Mucosa of rectum (tissue), 2 donors: ENCODE results near the gene KCTD17.
A peak's percentile ranks its signal among the peaks of the same experiment; 100 is the strongest.

Source experiments
- H3K27ac ChIP-seq, 2 donors: one replicate each; pipeline ENCODE4 v1.7.0; 2013; ENCODE audit warnings: inconsistent platforms in 2 of 2, low read depth in 2 of 2, low read length in 2 of 2
- H3K27me3 ChIP-seq, 2 donors: one replicate each; pipeline ENCODE4 v1.7.0; 2013; ENCODE audit warnings: low read length in 2 of 2; ENCODE audit not compliant: control insufficient read depth in 2 of 2, insufficient read depth in 2 of 2
- H3K36me3 ChIP-seq, 2 donors: one replicate each; pipeline ENCODE4 v1.7.0; 2013; ENCODE audit warnings: low read length in 2 of 2; ENCODE audit not compliant: control insufficient read depth in 2 of 2, insufficient read depth in 2 of 2
- H3K4me1 ChIP-seq, 2 donors: one replicate each; pipeline ENCODE4 v1.7.0; 2013; ENCODE audit warnings: low read length in 2 of 2, mild to moderate bottlenecking in 1 of 2; ENCODE audit not compliant: control insufficient read depth in 2 of 2, insufficient read depth in 2 of 2
- H3K4me3 ChIP-seq, 2 donors: one replicate each; pipeline ENCODE4 v1.7.0; 2013; ENCODE audit warnings: low read length in 2 of 2
- H3K9ac ChIP-seq, 2 donors: one replicate each; pipeline ENCODE4 v1.7.0; 2013; ENCODE audit warnings: low read length in 2 of 2, low read depth in 1 of 2, mild to moderate bottlenecking in 1 of 2
- H3K9me3 ChIP-seq, 2 donors: one replicate each; pipeline ENCODE4 v1.7.0; 2013; ENCODE audit warnings: low read length in 2 of 2; ENCODE audit not compliant: control insufficient read depth in 2 of 2
- donor health status: healthy.
- donor health status: Normal muscosa, but diverticular disease.

Gene KCTD17

DNA sequence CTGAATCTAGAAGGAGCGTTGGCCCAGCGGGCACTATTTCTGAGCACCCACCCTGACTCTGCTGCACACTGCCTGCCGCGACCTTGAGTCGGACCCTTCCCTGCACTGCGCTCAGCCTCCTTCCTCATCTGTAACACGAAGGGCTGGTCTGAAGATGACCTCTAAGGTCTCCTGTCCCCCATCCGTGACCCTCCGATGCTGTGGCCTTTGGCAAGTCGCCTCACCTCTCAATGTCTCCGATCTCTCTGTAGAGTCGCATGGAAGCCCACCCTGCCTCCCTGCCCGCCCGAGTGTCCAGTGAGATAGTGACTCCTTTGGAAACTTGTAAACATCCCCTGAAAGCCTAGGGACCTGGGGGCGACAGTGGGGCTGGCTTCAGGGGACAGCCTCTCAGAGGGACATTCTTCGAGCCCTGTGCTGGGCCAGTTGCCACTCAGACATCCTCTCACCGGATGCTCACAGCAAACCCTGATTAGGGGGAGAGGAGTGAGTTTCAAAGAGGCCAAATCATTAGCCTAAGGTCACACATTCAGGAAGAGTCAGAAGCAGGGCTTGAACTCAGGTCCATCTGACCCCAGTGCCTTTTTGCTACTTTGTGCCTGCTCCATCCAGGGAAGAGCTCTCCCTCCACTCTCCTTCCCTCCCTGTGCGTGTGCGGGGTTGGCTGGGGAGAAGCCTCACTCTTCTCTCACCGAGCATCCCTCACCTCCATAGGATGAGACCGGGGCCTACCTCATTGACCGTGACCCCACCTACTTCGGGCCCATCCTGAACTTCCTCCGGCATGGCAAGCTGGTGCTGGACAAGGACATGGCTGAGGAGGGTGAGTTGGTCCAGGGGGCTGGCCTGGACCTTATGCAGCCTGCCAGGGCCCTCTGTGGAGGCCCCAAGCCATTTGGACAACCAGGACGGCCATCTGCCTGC, 1.1 kb downstream of the KCTD17 start:
- Histone ChIP-seq H3K4me1 (peaks cover 26 to 29% of the 10 kb centered on the region in 2 donors), H3K27ac (no peak overlapping the region), H3K9ac (peak overlapping the region; percentile 17 to 46), H3K4me3 (peak overlapping the region; percentile 64), H3K27me3 (no peaks in the 10 kb centered on the region), H3K9me3 (no peaks in the 10 kb centered on the region), H3K36me3 (peaks cover 11 to 14% of the 10 kb centered on the region in 2 donors)

DNA sequence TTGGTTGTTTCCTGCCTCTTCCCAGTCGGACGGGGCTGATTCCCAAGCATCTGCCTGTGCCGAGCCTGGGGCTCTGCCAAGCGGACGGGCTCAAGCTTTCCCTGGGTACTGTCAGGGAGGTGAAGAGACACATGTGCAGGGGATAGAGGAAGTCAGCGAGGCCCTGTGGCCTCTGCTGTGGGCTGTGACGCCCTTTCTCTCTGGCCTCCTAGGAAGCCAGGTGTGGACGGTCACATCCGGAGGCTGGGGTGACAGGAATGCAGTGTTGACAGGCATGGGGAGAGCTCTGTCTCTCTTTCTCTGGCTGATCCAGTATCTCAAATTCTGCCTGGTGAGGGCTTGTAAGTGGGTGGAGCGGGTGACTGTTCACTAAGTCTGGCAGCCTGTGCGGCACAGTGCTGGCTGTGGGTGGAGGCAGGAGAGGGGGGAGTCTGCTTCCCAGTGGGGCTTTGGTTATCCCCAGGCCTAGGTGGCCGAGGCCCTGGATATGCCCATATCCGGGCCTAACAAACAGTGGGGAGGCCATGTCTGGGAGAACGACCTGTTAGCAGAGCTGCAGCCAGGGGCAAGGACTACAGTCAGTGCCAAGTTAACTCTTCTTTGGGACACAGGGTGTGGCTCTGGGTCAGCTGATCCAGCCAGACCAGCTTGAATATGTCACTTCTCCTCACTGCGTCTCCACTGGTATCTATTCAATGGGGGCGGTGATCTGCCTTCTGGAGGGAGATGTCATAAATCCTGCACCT, 1.9 kb downstream of the KCTD17 start:
- Histone ChIP-seq H3K9ac (peak overlapping the region; percentile 6 to 17), H3K27ac (peak overlapping the region in 1 of 2 donors; percentile 54), H3K4me1 (peaks cover 28 to 29% of the 10 kb centered on the region in 2 donors), H3K36me3 (peaks cover 13 to 22% of the 10 kb centered on the region in 2 donors), H3K27me3 (no peaks in the 10 kb centered on the region), H3K4me3 (no peak overlapping the region), H3K9me3 (no peaks in the 10 kb centered on the region)

DNA sequence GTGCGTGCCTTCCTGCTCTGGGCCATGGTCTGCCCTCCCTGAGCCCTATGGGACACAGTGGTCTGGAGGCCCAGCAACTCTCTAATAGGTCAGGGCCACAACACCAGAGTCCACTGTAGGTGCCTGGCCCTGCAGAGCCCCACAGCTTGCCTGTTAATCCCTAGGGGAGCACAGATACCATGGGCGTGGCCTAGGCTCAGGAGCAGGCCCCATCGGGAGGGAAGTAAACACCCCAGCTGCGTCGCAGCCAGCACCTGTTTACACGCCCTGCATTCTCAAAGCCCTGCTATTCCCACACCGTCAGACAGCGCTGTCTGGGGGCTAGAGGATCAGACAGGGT, 2.5 kb downstream of the KCTD17 start:
- Histone ChIP-seq H3K4me3 (no peak overlapping the region), H3K36me3 (peaks cover 13 to 25% of the 10 kb centered on the region in 2 donors), H3K27ac (peak overlapping the region in 1 of 2 donors; percentile 54), H3K9ac (peak overlapping the region in 1 of 2 donors; percentile 6), H3K27me3 (no peaks in the 10 kb centered on the region), H3K4me1 (peaks cover 28 to 29% of the 10 kb centered on the region in 2 donors), H3K9me3 (no peaks in the 10 kb centered on the region)

DNA sequence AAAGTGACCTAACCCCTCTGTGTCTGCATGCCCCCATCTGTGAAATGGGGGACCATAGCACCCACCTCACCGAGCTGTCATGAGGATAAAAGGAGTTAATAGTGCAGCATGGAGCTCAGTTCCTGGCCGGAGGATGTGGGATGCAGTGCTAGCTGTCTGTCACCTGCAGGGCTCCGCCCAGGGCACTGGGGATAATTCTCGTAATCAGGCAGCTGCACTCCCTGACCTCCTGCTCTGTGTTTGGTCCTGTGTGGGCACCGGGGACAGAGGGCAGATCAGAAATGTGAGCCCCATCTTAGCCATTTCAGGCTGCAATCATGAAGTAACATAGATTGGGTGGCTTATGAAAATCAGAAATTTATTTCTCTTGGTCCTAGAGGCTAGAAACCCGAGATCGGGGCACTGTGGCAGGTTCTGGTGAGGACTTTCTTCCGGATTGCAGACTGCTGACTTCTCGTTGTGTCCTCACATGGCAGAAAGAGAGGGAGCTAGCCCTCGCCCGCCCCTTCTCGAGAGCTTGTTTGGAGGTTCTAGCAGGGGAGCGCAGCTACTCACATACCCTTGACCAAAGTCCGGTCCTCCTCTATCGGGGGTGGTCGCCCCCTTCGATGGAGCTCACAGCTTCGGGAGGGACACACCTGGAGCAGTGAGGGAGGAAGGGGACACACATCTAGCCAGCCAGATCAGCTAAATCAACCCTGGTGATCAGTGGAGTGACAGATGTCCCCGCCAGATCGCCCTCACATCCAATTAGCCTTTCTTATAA, 3.2 kb downstream of the KCTD17 start:
- H3K27ac ChIP-seq: no peak overlapping the region
- H3K4me1 ChIP-seq: peaks cover 28 to 29% of the 10 kb centered on the region in 2 donors
- H3K4me3 ChIP-seq: no peak overlapping the region
- H3K27me3 ChIP-seq: no peaks in the 10 kb centered on the region
- H3K9ac ChIP-seq: no peak overlapping the region
- peaks cover 19 to 28% of the 10 kb centered on the region in 2 donors for H3K36me3 ChIP-seq
- no peaks in the 10 kb centered on the region for H3K9me3 ChIP-seq

DNA sequence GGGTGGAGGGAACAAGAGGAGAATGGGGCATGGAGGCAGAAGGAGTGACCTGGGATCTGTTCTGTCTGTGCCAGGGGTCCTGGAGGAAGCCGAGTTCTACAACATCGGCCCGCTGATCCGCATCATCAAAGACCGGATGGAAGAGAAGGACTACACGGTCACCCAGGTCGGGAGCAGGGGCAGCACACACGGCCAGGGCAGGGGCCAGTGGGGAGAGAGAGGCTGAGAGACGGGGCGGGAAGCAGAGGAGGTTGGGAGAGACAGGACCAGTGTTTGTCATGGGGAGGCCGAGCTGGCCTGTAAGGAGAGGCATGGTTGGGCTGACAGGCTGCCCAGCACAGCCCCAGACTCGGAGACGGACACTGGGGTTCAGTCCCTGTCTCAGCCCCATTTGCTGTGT, 4.7 kb downstream of the KCTD17 start:
- Histone ChIP-seq H3K36me3 (peaks cover 19 to 28% of the 10 kb centered on the region in 2 donors), H3K27me3 (no peaks in the 10 kb centered on the region), H3K9ac (no peak overlapping the region), H3K4me1 (peaks cover 21 to 23% of the 10 kb centered on the region in 2 donors), H3K27ac (no peak overlapping the region), H3K9me3 (no peaks in the 10 kb centered on the region), H3K4me3 (no peak overlapping the region)

DNA sequence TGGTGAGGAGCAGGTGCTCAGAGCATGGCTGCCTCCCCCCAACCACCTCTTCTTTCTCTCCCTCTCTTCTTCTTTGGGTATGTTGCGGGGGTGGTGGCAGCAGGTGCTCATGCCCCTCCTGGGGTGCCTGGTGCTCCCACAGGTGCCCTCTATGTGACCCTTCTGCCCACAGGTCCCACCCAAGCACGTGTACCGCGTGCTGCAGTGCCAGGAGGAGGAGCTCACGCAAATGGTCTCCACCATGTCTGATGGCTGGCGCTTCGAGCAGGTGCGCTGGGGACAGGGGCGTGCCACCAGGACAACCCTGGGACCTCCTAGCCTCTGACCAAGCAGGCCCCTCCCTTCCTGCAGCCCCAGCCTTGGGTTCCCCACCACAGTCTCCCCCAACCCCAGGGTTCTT, 5.7 kb downstream of the KCTD17 start:
- H3K27me3 ChIP-seq: no peaks in the 10 kb centered on the region
- H3K36me3 ChIP-seq: peaks cover 19 to 30% of the 10 kb centered on the region in 2 donors
- H3K4me1 ChIP-seq: peaks cover 15 to 21% of the 10 kb centered on the region in 2 donors

DNA sequence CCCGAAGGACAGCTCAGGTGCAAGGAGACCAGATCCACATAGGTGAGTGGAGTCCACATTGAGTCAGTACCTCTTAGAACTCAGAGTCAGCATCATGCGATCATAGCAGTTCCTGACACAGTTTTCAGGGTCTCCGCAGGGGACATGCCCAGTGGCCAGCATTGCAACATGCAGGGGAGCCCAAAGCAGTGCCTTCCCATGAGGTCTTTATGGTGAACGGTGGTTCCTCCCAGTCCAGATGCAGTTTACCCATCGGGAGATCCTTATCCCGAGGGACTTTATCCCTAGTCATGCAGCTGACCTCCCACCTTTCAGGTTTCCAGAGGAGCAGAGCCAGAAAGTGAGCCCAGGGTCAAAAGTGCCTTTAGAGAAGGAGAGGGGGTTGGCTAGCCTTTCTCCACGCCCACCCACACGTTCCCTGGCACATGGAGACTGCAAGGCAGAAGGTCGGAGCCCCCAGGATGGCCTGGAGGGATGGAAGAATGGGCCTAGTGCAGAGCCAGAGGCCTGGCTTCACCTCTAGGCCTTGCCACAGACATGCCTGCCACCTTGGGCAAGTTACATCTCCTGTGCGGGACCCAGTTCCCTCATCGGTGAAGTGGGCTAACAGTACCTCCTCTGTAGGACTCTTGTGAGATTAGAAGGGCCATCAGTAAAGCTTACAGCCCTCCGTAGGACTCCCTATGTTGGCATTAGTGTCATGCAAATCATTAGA, 6.4 kb downstream of the KCTD17 start:
- peaks cover 19 to 30% of the 10 kb centered on the region in 2 donors for H3K36me3 ChIP-seq
- H3K27me3 ChIP-seq: no peaks in the 10 kb centered on the region
- no peak overlapping the region for H3K27ac ChIP-seq
- H3K4me1 ChIP-seq: peaks cover 13 to 16% of the 10 kb centered on the region in 2 donors
- H3K9ac ChIP-seq: no peak overlapping the region
- no peaks in the 10 kb centered on the region for H3K9me3 ChIP-seq
- H3K4me3 ChIP-seq: no peak overlapping the region

More for the DNA sequence above, 5.7 kb downstream of the KCTD17 start:
- Histone ChIP-seq H3K4me3 (no peak overlapping the region), H3K9ac (no peak overlapping the region), H3K9me3 (no peaks in the 10 kb centered on the region), H3K27ac (no peak overlapping the region)

DNA sequence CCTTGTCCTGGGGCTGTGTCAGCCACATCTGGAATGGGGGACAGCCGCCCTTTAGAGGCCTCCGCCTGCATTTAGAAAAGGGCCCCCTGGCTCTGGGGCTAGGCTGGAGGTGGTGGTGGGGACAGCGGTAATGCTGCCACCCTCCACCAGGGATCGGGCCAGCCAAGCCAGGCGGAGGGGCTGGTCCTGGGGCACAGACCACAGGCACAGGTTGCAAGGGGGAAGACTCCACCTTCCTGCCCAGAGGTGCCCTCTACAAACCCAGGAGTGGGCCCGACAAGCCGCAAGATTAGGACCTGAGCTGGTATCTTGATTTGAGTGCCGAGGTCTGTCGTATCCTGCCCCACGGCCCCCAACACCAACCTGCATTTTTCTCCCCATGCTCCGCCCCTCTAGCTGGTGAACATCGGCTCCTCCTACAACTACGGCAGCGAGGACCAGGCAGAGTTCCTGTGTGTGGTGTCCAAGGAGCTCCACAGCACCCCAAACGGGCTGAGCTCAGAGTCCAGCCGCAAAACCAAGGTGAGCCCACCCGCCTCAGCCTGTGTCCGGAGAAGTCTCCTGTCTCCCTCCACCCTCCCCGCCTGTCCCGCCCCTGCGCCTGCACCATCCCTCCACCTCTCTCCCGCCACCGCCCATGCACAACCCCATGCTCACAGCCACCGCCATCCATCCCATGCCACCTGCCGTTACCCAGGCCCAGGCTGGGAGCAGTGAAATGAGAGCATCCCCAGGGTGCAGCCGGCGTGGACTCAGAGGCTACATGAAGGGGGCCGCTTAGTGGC, 7.6 kb downstream of the KCTD17 start:
- no peak overlapping the region for H3K9ac ChIP-seq
- no peaks in the 10 kb centered on the region for H3K9me3 ChIP-seq
- H3K36me3 ChIP-seq: peaks cover 19 to 30% of the 10 kb centered on the region in 2 donors
- H3K4me1 ChIP-seq: peaks cover 2 to 9% of the 10 kb centered on the region in 2 donors
- H3K27ac ChIP-seq: no peak overlapping the region
- H3K27me3 ChIP-seq: no peaks in the 10 kb centered on the region
- H3K4me3 ChIP-seq: no peak overlapping the region
